ENCODE results near the gene XPR1. TPM values are rescaled to one million over a fixed set of nuclear protein-coding genes. Genes with fewer than 3 reads are reported as not detected.

The XPR1 gene
- total and polyA plus RNA-seq, 7 experiments from 2014 or later: 5.4 to 19.7 (median 15.4) TPM

DNA sequence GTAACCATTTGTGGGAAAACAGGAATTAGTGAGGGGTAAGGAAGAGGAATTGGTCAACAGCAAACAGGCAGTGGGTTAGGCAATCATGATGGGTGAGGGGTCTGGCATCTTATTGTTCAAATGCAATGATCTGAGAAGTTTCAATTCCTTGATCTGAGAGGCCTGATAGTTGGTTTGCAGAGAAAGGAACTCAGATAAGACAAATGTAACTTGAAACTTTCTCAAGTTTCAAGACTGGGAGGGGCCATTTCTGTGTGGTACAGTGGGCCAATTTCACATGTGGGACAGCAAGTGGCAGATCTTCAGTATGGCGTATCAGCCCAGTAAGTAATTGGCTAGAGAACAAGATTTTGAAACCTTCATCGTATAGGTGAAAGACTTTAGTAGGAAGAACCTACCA lies 102.5 kb downstream of the XPR1 start:
- Mint-ChIP-seq H3K27ac (no peak overlapping the region), H3K4me1 (peaks cover 0 to 9% (median 0%) of the 10 kb centered on the region in 7 donors), H3K27me3 (no peaks in the 10 kb centered on the region), H3K4me3 (no peak overlapping the region), H3K9me3 (peaks cover 14 to 93% (median 57%) of the 10 kb centered on the region in 11 donors), H3K36me3 (peaks cover 27 to 81% (median 76%) of the 10 kb centered on the region in 5 donors)
- H3K9me3 ChIP-seq (ENCODE audit: control insufficient read depth in 2 of 3, low read length in 3 of 3): peaks cover 5 to 31% (median 18%) of the 10 kb centered on the region in 3 experiments
- DNase-seq (no peak), ATAC-seq (no peak)
- no peaks in the 10 kb centered on the region for H3K27me3 ChIP-seq (ENCODE audit: control insufficient read depth in 2 of 2, insufficient read depth in 2 of 2, low read length in 2 of 2)
- H3K27ac ChIP-seq (ENCODE audit: low read depth, low read length): no peak overlapping the region
- H3K4me3 ChIP-seq (ENCODE audit: low read length): no peak overlapping the region
- no peaks in the 10 kb centered on the region for H3K4me1 ChIP-seq (ENCODE audit: control insufficient read depth in 2 of 2, insufficient read depth in 2 of 2, low read length in 2 of 2)
- no peaks in the 10 kb centered on the region for H3K36me3 ChIP-seq (ENCODE audit: control insufficient read depth in 2 of 3, insufficient read depth in 3 of 3, low read length in 3 of 3)
- CTCF ChIA-PET: no interaction called here
- POLR2A ChIA-PET: no interaction called here
- intact Hi-C loops (cut with micrococcal nuclease): no loop called here

DNA sequence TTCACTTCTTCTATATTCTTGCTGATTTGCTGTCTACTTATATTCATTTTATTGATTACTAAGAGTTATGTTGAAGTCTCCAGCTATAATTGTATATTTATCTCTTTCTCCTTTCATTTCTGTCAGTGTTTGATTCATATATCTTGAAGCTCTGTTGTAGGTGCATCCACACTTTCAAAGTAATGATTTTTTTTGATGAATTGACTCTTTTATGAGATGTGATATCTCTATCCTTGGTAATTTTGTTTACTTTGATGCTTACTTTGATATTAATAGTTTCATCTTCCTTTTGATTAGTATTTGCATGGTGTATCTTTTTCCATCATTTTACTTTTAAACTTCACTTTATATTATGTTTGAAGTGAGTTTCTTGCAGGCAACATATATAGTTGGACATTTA lies 110.8 kb downstream of the XPR1 start:
- no peaks in the 10 kb centered on the region for H3K4me1 ChIP-seq (ENCODE audit: control insufficient read depth in 2 of 2, insufficient read depth in 2 of 2, low read length in 2 of 2)
- no peaks in the 10 kb centered on the region for H3K27me3 Mint-ChIP-seq
- no peaks in the 10 kb centered on the region for H3K27me3 ChIP-seq (ENCODE audit: control insufficient read depth in 2 of 2, insufficient read depth in 2 of 2, low read length in 2 of 2)
- no peak for DNase-seq
- no peak overlapping the region for H3K27ac ChIP-seq (ENCODE audit: low read depth, low read length)
- ChIA-PET CTCF (no interaction called here), POLR2A (no interaction called here)
- no peak for ATAC-seq
- peaks cover 0 to 5% (median 0%) of the 10 kb centered on the region in 3 experiments for H3K36me3 ChIP-seq (ENCODE audit: control insufficient read depth in 2 of 3, insufficient read depth in 3 of 3, low read length in 3 of 3)
- H3K9me3 Mint-ChIP-seq: peaks cover 5 to 83% (median 40%) of the 10 kb centered on the region in 11 donors
- H3K9me3 ChIP-seq (ENCODE audit: control insufficient read depth in 2 of 3, low read length in 3 of 3): peaks cover 0 to 22% (median 0%) of the 10 kb centered on the region in 3 experiments
- H3K27ac Mint-ChIP-seq: no peak overlapping the region
- no peak overlapping the region for H3K4me3 ChIP-seq (ENCODE audit: low read length)
- peaks cover 14 to 79% (median 74%) of the 10 kb centered on the region in 5 donors for H3K36me3 Mint-ChIP-seq
- peaks cover 0 to 12% (median 4%) of the 10 kb centered on the region in 7 donors for H3K4me1 Mint-ChIP-seq
- intact Hi-C loops (cut with micrococcal nuclease): no loop called here
- no peak overlapping the region for H3K4me3 Mint-ChIP-seq

- intact Hi-C loops (cut with micrococcal nuclease): no loop called here
- no peak for ATAC-seq
- Mint-ChIP-seq H3K27ac (no peak overlapping the region), H3K27me3 (no peaks in the 10 kb centered on the region), H3K36me3 (peaks cover 16 to 75% (median 69%) of the 10 kb centered on the region in 5 donors), H3K9me3 (peaks cover 5 to 72% (median 37%) of the 10 kb centered on the region in 11 donors), H3K4me1 (peaks cover 0 to 8% (median 4%) of the 10 kb centered on the region in 7 donors), H3K4me3 (no peak overlapping the region)
- H3K4me3 ChIP-seq (ENCODE audit: low read length): no peak overlapping the region
- H3K4me1 ChIP-seq (ENCODE audit: control insufficient read depth in 2 of 2, insufficient read depth in 2 of 2, low read length in 2 of 2): no peaks in the 10 kb centered on the region
- H3K27ac ChIP-seq (ENCODE audit: low read depth, low read length): no peak overlapping the region
- DNase-seq: no peak
- H3K36me3 ChIP-seq (ENCODE audit: control insufficient read depth in 2 of 3, insufficient read depth in 3 of 3, low read length in 3 of 3): peaks cover 0 to 5% (median 0%) of the 10 kb centered on the region in 3 experiments
- POLR2A ChIA-PET: no interaction called here
- peaks cover 0 to 22% (median 0%) of the 10 kb centered on the region in 3 experiments for H3K9me3 ChIP-seq (ENCODE audit: control insufficient read depth in 2 of 3, low read length in 3 of 3)
- CTCF ChIA-PET: no interaction called here
- no peaks in the 10 kb centered on the region for H3K27me3 ChIP-seq (ENCODE audit: control insufficient read depth in 2 of 2, insufficient read depth in 2 of 2, low read length in 2 of 2)
These were observed 112.0 kb downstream of the XPR1 start for GRCh38 chr1:180743868-180744267.

DNA sequence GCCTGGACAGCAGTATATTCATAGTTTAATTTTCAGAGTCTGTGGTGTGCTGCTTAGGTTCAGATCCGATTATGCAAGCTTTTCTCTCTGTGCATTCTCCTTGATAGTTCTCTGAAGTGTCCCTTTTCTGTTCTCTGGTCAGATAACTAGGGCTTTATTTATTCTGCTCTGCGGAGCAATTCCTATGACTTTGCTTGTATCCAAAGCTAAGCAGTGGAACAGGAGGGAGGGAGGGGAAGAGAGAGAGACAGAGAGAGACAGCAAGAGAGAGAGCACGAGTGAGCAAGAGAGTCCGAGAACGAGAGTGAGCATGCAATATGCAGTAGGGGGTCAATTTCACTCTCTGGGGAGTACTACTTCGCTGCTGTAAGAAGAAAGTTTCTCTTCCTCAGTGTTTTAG lies 113.3 kb downstream of the XPR1 start:
- POLR2A ChIA-PET: no interaction called here
- intact Hi-C loops (cut with micrococcal nuclease): no loop called here
- CTCF ChIA-PET: no interaction called here
- no peak for ATAC-seq
- H3K27me3 Mint-ChIP-seq: no peaks in the 10 kb centered on the region
- peaks cover 0 to 8% (median 3%) of the 10 kb centered on the region in 7 donors for H3K4me1 Mint-ChIP-seq
- no peak overlapping the region for H3K27ac Mint-ChIP-seq
- H3K4me3 Mint-ChIP-seq: no peak overlapping the region
- H3K9me3 ChIP-seq (ENCODE audit: control insufficient read depth in 2 of 3, low read length in 3 of 3): peaks cover 0 to 21% (median 0%) of the 10 kb centered on the region in 3 experiments
- peaks cover 0 to 5% (median 0%) of the 10 kb centered on the region in 3 experiments for H3K36me3 ChIP-seq (ENCODE audit: control insufficient read depth in 2 of 3, insufficient read depth in 3 of 3, low read length in 3 of 3)
- no peaks in the 10 kb centered on the region for H3K27me3 ChIP-seq (ENCODE audit: control insufficient read depth in 2 of 2, insufficient read depth in 2 of 2, low read length in 2 of 2)
- peaks cover 17 to 64% (median 57%) of the 10 kb centered on the region in 5 donors for H3K36me3 Mint-ChIP-seq
- H3K4me1 ChIP-seq (ENCODE audit: control insufficient read depth in 2 of 2, insufficient read depth in 2 of 2, low read length in 2 of 2): no peaks in the 10 kb centered on the region
- peaks cover 5 to 61% (median 31%) of the 10 kb centered on the region in 11 donors for H3K9me3 Mint-ChIP-seq
- DNase-seq: no peak
- H3K27ac ChIP-seq (ENCODE audit: low read depth, low read length): no peak overlapping the region
- H3K4me3 ChIP-seq (ENCODE audit: low read length): no peak overlapping the region

DNA sequence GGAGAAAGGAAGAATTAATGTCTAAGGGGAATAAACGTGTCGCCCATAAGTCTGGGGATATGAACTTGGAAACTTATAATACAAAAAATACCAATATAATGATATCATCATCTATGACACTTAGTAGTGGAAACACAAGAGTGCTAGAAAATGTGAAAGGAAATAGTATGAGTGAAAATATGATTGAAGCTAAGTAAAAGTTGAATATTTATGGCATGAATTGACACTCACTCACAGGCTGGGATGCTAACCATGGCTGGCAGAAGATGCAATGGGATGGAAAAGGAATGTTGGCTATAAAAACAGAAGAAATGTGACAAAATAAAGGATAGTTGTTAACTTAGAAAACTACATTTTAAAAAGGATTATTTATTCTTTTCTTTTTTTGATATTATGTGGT lies 120.1 kb downstream of the XPR1 start:
- no peak overlapping the region for H3K27ac ChIP-seq (ENCODE audit: low read depth, low read length)
- peaks cover 0 to 12% (median 2%) of the 10 kb centered on the region in 11 donors for H3K9me3 Mint-ChIP-seq
- H3K9me3 ChIP-seq (ENCODE audit: control insufficient read depth in 2 of 3, low read length in 3 of 3): no peaks in the 10 kb centered on the region
- no peak overlapping the region for H3K27ac Mint-ChIP-seq
- ATAC-seq (no peak), DNase-seq (no peak)
- no peaks in the 10 kb centered on the region for H3K36me3 ChIP-seq (ENCODE audit: control insufficient read depth in 2 of 3, insufficient read depth in 3 of 3, low read length in 3 of 3)
- ChIA-PET CTCF (no interaction called here), POLR2A (no interaction called here)
- H3K27me3 ChIP-seq (ENCODE audit: control insufficient read depth in 2 of 2, insufficient read depth in 2 of 2, low read length in 2 of 2): no peaks in the 10 kb centered on the region
- H3K4me1 ChIP-seq (ENCODE audit: control insufficient read depth in 2 of 2, insufficient read depth in 2 of 2, low read length in 2 of 2): no peaks in the 10 kb centered on the region
- H3K36me3 Mint-ChIP-seq: peaks cover 0 to 43% (median 25%) of the 10 kb centered on the region in 5 donors
- no peaks in the 10 kb centered on the region for H3K27me3 Mint-ChIP-seq
- intact Hi-C loops (cut with micrococcal nuclease): no loop called here
- H3K4me3 ChIP-seq (ENCODE audit: low read length): no peak overlapping the region
- H3K4me3 Mint-ChIP-seq: no peak overlapping the region
- peaks cover 0 to 10% (median 3%) of the 10 kb centered on the region in 7 donors for H3K4me1 Mint-ChIP-seq

DNA sequence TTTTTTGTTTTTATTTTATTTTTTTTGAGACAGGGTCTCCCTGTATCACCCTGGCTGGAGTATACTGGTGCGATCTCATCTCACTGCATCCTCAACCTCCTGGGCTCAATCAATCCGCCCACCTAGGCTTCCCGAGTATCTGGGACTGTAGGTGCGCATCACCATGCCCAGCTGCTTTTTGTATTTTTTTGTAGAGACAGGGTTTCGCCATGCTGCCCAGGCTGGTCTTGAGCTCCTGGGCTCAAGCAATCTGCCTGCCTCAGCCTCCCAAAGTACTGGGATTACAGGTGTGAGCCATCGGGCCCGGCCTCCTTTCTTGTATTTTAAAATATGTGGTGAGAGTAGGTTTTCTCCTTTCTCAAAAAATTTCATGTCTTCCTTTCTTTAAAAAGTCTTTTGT lies 122.6 kb downstream of the XPR1 start:
- intact Hi-C loops (cut with micrococcal nuclease): no loop called here

DNA sequence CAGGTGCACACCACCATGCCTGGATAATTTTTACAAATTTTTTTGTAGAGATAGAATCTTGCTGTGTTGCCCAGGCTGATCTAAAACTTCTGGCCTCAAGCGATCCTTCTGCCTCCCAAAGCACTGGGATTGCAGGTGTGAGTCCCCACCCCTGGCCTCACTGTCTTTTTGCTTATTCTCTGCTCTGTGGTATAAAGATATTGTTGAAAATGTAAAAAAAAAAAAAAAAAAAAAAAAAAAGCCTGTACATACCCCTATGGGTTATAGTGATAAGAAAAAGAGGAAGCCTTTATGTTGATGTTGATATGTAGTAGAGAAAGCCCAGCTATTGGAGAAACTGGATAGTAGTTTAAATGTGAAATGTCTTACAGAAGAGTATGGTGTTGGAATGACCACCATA lies 125.8 kb downstream of the XPR1 start:
- H3K27ac ChIP-seq (ENCODE audit: low read depth, low read length): no peak overlapping the region
- CTCF ChIA-PET: no interaction called here

More for the DNA sequence above, 122.6 kb downstream of the XPR1 start:
- H3K27ac ChIP-seq (ENCODE audit: low read depth, low read length): no peak overlapping the region
- no peaks in the 10 kb centered on the region for H3K4me1 ChIP-seq (ENCODE audit: control insufficient read depth in 2 of 2, insufficient read depth in 2 of 2, low read length in 2 of 2)
- Mint-ChIP-seq H3K4me3 (no peak overlapping the region), H3K36me3 (peaks cover 0 to 43% (median 24%) of the 10 kb centered on the region in 5 donors), H3K27ac (no peak overlapping the region), H3K4me1 (peaks cover 0 to 10% (median 3%) of the 10 kb centered on the region in 7 donors), H3K9me3 (peaks cover 0 to 12% (median 5%) of the 10 kb centered on the region in 11 donors), H3K27me3 (no peaks in the 10 kb centered on the region)
- CTCF ChIA-PET: no interaction called here
- DNase-seq (no peak), ATAC-seq (no peak)
- no peaks in the 10 kb centered on the region for H3K27me3 ChIP-seq (ENCODE audit: control insufficient read depth in 2 of 2, insufficient read depth in 2 of 2, low read length in 2 of 2)
- POLR2A ChIA-PET: no interaction called here
- no peaks in the 10 kb centered on the region for H3K36me3 ChIP-seq (ENCODE audit: control insufficient read depth in 2 of 3, insufficient read depth in 3 of 3, low read length in 3 of 3)
- no peaks in the 10 kb centered on the region for H3K9me3 ChIP-seq (ENCODE audit: control insufficient read depth in 2 of 3, low read length in 3 of 3)
- no peak overlapping the region for H3K4me3 ChIP-seq (ENCODE audit: low read length)

More for the DNA sequence above, 125.8 kb downstream of the XPR1 start:
- no peak overlapping the region for H3K27ac Mint-ChIP-seq
- H3K36me3 Mint-ChIP-seq: peaks cover 0 to 33% (median 13%) of the 10 kb centered on the region in 5 donors
- Histone ChIP-seq H3K4me3 (ENCODE audit: low read length) (no peak overlapping the region), H3K27me3 (ENCODE audit: control insufficient read depth in 2 of 2, insufficient read depth in 2 of 2, low read length in 2 of 2) (no peaks in the 10 kb centered on the region), H3K4me1 (ENCODE audit: control insufficient read depth in 2 of 2, insufficient read depth in 2 of 2, low read length in 2 of 2) (no peaks in the 10 kb centered on the region), H3K9me3 (ENCODE audit: control insufficient read depth in 2 of 3, low read length in 3 of 3) (no peaks in the 10 kb centered on the region), H3K36me3 (ENCODE audit: control insufficient read depth in 2 of 3, insufficient read depth in 3 of 3, low read length in 3 of 3) (no peaks in the 10 kb centered on the region)
- H3K4me1 Mint-ChIP-seq: peaks cover 0 to 7% (median 3%) of the 10 kb centered on the region in 7 donors
- intact Hi-C loops (cut with micrococcal nuclease): no loop called here
- no peak overlapping the region for H3K4me3 Mint-ChIP-seq
- H3K9me3 Mint-ChIP-seq: peaks cover 0 to 6% (median 4%) of the 10 kb centered on the region in 11 donors
- POLR2A ChIA-PET: no interaction called here
- ATAC-seq (no peak), DNase-seq (no peak)
- no peaks in the 10 kb centered on the region for H3K27me3 Mint-ChIP-seq

Measured in naive thymus-derived CD4-positive, alpha-beta T cell (primary cell).